GM19372 (cell line): ENCODE measurements around the gene MTMR11.
"Not testable (repeated sequence)": the region's sequence is repeated elsewhere in the genome, so short reads cannot be mapped to it uniquely, and the experiment has no call there.

ENCODE experiments used
- ATAC-seq: cut with Tn5 transposase; IDR thresholded peaks from one replicate; pipeline ENCODE4 v1.9.1; 2021; ENCODE audit warnings: mild to moderate bottlenecking, low read depth, moderate library complexity; ENCODE audit not compliant: unreplicated experiment

MTMR11 gene

GRCh38 chr1:149903836-149904491, 32.7 kb downstream of the MTMR11 start:
- no peak for ATAC-seq

- ATAC-seq: peak; percentile 97
These were observed 37.0 kb downstream of the MTMR11 start, which contains the start of gene BOLA1 for GRCh38 chr1:149899460-149900284. Gene BOLA1 (plus strand): TSS chr1:149899568. CDS start chr1:149900060, 492 bp downstream.

GRCh38 chr1:149896575-149896974, 40.1 kb downstream of the MTMR11 start:
- ATAC-seq: no peak

- ATAC-seq: no peak
These were observed 47.7 kb downstream of the MTMR11 start for GRCh38 chr1:149888999-149889289.

- ATAC-seq: peak; percentile 9
These were observed 48.3 kb downstream of the MTMR11 start for GRCh38 chr1:149888247-149888998.

GRCh38 chr1:149887456-149888246, 49.0 kb downstream of the MTMR11 start:
- peak; percentile 32 for ATAC-seq

GRCh38 chr1:149887196-149887455, 49.6 kb downstream of the MTMR11 start:
- peak; percentile 0 for ATAC-seq

- ATAC-seq: peak; percentile 53
These were observed 50.1 kb downstream of the MTMR11 start for GRCh38 chr1:149886396-149887195.

- ATAC-seq: not testable (repeated sequence)
These were observed 50.6 kb downstream of the MTMR11 start for GRCh38 chr1:149886121-149886395.

- ATAC-seq: no peak
These were observed 51.1 kb downstream of the MTMR11 start for GRCh38 chr1:149885339-149886120.

- no peak for ATAC-seq
These were observed 52.0 kb downstream of the MTMR11 start for GRCh38 chr1:149884433-149885338.

GRCh38 chr1:149883598-149884247, 53.0 kb downstream of the MTMR11 start:
- no peak for ATAC-seq

- no peak for ATAC-seq
These were observed 54.8 kb downstream of the MTMR11 start for GRCh38 chr1:149881876-149882275.

GRCh38 chr1:149879556-149879955, 57.1 kb downstream of the MTMR11 start:
- ATAC-seq: no peak
